ENCODE measurements around the gene CLSTN3. TPM values are rescaled to one million over a fixed set of nuclear protein-coding genes. Genes with fewer than 3 reads are reported as not detected.

CLSTN3 gene
- polyA plus RNA-seq, 3 donors, result 81.1 to 122 (median 99.1) TPM

DNA sequence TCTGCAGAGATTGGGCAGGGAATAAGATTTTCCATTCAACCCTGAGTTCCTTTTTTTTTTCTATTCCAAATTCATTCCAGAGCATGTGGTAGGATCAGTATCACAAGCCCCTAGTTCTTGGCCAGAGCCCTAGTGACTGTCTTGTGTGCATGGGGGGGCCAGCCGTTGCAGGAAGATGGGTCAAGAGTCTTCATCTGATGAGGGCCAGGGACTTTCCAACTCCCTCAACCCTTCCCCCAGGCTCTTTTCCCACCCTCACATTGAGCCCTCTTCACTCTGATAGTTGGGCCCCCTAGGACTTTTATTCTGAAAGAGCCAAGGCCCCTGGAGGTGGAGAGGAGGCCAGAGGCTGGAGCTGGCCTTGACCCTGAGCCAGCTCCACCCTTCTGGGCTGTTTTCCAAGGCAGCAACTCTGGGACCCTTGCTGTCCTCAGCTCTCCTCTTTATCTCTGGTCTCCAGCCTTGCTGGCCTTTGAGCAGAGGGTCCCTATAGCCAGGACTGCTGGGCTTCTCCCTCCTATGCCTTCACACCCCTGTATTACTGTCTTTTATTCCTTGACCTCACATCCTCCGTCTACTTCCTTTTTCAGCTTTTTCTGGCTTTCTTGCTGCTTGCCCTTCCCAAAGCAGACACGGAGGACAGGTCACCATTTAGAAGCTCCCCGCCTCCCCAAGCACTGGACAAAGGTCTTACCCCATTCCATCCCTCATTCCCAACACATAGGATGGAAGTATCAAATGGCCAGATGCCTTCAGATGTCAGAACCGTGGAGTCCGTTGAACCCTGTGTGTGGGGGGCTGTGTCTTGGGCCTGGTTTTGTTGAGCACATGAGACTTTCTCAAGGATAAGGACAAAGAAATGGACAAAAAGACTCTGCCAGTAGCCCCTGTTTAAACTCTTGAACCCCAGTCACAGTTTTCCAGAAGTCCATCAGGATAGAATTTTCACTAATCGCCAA, 7.1 kb upstream of the CLSTN3 start:
- no peak for DNase-seq

DNA sequence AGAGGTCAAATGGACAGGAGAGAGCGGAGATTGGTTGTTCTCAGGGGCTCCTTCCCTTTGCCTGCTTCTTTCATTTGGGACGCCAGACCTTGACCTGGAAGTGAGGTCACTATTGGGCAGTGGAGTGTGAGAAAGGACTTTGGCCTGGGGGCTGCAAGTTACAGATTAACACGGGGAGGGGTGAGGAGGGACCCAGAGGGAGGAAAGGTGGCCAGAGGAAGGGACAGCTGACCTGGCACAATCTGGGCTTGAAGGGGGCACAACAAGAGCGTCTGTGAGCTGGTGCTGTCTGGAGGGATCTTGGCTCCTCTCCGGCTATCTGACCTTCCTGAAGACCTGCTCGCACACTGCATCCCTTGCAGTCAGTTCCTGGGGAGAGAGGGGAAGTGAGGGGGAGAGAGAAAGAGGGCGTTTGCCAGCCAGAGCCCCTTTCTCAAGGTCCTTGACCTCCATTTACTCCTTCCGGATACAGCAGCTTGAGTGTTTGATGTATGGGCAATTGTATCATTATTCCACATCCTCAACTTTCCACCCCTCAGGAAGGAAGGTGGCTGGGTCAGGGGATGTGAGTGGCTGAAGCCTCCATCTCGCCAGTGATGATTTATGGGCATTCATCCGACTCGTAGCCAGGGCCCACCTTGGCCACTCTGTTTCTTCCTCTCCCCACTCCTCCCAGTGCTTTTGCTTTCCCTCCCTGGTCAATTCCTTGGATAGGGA, 6.2 kb upstream of the CLSTN3 start:
- no peak for DNase-seq

DNA sequence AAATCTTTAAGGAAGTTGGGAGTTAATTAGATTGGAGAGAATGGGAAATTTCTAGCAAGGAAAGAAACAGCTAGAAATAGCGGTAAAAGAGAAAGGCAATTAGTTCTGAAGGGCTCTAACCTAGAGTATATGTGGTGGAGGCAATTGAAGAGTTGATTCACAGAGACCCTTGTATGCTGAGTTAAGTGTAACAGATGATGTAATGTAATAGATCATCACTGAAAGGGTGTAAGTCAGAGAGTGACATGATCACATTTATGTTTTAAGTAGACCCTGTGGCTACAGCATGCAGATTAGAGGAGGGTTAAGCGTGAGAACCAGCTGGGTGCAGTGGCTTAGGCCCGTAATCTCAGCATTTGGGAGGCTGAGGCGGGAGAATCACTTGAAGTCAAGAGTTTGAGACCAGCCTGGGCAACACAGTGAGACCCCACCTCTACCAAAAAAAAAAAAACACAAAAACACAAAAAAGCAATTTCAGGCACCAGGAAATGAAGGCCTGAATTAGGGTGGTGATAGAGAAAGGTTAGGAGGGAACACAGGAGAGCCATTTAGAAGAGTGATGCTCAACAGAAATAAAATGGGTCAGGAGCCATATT, 4.4 kb upstream of the CLSTN3 start:
- DNase-seq, result no peak

DNA sequence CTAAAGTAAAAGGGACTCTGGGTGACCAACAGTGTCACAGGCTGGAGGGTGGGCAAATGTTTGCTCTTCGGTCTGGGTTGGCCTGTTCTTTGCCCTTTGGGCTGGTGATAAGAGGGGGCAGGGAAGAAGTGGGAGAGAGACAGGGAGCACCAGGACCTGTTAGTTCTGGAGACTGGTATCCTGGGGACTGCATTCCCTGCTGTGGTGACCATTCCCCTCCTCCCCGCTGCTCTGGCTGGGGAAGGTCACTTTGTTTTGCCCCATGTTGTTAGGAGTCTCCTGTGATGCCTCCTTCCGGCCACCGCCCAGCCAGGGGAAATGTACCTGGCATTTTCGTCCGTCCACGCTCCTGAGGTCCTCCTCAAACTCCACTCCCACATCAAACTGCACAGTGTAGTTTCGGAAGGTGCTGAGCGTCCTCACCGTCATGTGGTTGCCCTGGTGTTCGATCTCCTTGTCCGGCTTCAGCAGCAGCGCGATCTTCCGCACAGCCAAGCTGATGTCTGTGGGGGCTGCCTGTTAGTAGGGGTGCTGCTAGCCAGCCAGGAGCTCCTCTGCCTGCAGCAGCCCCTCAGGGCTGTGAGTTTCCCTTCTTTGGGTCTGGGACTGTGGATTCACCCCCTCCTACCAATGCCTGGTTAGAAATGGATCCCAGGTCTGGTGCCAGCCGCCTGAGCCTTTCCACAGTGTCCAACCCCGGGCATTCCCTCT, 2.1 kb upstream of the CLSTN3 start:
- no peak for DNase-seq

DNA sequence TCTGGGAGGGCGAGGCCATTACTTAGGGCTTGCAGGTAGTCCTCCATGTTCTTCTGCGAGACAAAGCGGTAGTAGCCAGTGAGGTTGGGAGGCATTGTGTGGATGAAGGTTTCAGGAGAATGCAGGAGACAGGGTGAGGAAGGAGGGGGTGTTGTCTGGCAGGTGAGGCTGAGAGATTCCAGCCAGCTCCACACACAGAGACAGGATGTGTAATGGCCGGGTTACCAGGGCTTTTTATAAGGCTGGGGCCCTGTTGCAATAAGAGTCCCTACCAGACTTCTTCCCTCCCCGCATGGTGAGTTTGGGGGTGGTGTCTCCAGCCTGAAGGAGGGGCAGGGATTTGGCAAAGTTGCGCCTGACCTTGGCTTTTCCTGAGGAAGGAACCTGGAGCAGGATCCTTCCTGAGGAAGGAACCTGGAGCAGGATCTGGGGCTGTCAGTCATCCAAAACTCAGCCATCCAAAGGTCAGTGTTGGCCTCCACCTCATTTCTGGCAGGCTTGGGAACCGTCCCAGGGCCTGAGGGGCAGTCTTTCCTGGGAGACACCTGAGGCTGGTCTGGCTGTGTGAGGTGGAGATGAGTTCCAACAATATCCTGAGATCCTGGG, 1.4 kb upstream of the CLSTN3 start, which contains the start of gene RBP5:
Gene RBP5 (minus strand): TSS at position 209 of the 606 bp plus-strand sequence. CDS start 114 bp downstream, at position 95.
- DNase-seq, result no peak

DNA sequence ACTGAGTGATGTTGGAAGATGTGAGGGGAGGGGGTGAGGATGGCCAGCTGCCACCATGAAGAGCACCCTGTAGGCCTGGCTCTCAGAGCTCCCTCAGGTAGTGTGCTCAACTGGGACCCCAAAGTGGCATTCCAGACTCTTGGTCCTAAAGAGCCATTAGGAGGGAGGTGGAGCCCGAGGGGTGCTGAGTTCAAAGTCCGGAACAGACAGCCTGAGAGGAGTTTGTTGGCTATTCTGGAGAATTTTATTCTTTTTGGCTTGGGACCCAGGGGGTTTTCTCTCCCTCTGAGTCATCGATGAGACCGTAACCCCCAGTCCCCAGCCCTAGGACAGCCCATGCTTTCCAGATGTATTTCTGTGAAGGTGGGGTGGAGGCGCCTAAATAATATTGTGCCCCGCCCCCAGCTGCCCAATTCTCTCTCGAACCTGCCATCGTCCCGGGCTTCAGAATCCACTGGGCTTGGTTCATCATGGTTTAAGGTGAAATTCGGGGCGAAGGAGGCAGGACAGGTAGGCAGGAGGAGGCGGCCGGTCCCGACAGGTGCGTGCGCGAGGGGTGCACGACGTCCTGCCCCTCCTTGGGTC, 792 bp upstream of the CLSTN3 start:
- DNase-seq, result no peak

DNA sequence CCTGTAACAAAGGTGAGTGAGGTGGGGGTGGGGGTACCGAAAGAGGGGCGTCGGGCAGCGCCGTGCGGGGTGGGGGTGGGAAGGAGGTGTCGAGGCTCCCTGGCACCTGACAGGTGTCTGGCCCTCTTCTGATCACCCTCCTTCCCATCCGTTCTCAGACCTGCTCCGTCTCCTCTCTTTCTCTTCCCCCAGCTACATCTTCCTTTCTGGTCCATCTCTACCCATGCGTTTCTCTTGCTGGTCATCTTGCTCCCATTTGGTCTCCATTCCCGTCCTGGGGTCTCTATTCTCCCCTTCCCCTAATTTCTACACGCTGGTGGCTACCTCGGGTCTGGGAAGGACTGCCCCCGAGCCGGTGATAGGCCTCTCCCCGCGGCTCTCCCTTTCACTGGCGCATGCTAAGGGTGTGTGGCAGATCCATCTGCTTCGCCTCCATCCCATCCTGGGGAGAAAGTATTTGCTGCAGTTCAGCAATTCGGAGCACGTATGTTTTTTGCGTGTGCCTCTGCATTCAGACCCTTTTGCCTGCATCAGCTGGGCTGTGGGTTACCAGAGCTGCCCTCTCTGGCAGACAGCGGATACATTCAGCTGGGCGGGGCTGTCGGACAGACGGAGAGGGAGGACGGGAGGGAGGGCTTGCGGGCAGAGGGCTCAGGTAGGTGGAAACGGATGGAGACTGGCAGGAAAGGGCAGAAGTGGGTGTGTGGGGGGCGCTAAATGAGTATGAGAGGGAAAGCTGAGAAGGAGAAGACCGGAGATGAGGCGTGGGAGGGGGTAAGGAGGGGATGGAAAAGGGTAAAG, 730 bp downstream of the CLSTN3 start:
- DNase-seq, result no peak

DNA sequence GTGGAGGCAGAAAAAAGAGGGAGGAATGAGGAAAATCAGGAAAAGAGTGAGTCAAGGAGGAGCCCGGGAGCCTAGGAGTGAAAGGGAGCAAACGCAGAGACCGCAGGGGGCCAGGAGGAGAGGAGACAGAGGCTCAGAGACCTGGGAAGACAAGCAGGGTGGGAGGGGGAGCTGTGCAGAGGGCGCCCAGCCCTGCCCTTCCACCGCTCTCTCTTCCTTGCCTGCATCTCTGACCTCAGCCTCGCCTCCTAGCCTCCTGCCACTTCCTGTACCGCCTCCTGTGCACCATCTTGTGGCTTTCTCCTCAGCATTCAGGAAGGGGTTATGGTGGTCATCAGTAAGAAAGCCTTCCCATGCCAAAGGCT, 1.3 kb downstream of the CLSTN3 start:
- no peak for DNase-seq

DNA sequence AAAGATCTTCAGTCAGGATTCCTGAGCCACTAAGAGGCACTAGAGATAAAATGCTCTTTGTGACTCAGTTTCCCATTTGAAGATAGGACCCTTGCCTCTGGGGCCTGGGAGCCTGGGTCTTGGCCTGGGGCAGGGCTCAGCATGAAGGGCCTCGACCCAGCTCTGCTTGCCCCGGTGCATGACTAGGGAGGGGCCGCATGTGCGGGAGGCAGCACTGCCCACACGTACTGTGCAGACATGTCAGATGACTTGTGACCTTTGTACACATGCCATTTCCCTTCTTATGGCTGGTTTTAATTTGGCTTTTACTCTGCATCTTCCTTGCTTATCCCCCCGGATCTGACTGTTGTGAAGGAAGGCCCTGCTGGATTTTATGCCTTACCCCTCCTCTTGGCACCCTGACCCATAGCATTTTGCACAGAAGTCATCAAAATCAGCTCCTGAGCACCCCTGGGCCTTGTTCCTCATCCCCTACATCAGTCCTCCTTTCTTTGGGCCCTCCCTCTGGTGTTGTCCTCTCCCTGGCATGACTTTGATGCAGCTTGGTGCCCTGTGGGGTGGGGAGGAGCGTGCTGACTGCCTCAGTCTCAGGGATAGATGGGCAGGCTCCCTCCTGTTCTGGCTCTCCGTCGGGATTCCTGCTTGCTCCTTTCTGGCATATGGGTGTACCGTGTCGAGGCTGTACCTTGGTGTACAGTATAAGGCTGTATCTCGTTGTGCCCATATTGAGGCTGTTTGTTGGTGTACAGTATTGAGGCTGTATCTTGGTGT, 4.4 kb downstream of the CLSTN3 start:
- no peak for DNase-seq

DNA sequence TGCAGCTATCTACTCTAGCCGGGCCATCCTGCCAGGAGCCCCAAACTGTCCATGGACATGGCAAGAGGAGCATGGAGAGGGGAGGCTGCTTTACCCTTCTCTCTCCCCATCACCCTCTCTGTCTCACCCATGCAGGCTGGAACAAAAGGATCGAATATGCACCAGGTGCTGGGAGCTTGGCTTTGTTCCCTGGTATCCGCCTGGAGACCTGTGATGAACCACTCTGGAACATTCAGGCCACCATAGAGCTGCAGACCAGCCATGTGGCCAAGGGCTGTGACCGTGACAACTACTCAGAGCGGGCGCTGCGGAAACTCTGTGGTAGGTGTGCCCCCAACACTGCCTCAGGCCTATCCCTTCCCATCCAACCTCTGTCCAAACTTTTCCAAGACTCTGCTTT, 5.9 kb downstream of the CLSTN3 start:
- no peak for DNase-seq

DNA sequence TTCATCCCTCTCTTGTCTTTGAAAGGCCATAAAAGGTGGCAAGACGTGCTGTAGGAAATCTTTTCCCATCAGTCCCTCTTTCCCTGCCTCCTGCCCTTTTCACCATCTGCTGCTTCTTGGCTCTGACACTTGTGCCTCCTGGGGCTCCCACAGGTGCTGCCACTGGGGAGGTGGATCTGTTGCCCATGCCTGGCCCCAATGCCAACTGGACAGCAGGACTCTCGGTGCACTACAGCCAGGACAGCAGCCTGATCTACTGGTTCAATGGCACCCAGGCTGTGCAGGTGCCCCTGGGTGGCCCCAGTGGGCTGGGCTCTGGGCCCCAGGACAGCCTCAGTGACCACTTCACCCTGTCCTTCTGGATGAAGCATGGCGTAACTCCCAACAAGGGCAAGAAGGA, 6.5 kb downstream of the CLSTN3 start:
- no peak for DNase-seq

DNA sequence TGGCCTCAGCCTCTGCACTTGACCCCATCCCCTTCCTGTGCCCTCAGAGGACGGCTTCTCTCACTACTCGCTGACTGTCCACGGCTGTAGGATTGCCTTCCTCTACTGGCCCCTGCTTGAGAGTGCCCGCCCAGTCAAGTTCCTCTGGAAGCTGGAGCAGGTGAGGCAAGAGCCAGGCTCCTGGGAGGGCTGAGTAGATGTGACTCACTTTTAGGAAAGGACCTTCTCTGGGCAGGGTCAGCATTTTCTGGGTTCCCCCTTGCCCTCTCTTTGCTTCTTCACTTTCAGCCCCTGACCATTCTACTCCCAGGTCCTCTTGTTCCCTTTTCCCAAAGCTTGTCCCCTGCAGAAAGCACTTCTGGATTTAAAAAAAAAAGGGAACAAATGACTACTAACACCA, 7.7 kb downstream of the CLSTN3 start:
- no peak for DNase-seq

DNA sequence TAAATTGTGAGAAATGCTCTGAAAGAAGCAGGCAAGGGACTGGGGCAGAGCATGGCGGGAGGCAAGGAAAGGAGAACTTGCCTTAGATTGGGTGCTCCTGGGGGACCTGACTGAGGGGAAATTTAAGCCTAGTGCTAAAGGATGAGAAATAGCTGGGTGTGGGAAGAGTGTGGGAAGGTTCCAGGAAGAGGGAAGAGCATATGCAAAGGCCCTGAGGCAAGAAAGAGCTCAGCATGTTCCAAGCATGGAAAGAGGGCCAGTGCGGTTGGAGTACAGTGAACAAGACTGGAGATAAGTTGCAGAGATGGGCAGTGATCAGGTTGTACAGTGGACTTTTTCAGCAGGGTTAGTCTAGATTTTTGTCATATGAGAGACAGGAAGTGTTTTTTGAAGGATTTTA, 9.0 kb downstream of the CLSTN3 start:
- DNase-seq, result no peak

DNA sequence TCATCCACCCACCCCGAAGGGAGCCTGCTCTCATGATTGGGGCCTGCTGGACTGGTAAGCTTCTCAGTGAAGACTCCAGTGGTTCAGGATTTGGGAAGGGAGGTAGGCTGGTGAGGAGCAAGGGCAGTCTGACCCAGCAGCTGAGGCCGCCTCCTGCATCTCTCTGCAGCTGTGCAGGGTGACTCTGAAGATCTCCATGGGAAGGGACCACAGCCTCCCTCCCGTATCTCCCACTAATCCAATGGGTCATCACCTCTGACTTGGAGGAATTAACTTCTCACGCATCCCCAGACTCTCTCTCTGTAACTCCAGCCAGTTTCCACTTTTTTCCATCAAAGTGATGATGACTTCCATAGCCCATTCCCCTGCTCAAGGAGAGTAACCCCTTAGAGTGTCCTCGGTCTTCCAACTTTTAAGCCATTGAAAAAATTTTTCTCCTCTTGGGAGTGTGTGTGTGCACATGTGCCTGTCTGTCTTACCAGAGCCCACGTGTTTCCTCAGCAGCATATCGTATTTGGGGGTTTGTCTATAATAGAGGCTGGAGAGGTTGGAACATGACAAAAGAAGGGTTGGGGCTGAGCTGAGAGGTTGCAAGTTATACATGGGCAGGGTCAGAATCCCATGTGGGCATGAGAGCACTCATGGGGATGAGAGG, 11.3 kb downstream of the CLSTN3 start:
- no peak for DNase-seq

DNA sequence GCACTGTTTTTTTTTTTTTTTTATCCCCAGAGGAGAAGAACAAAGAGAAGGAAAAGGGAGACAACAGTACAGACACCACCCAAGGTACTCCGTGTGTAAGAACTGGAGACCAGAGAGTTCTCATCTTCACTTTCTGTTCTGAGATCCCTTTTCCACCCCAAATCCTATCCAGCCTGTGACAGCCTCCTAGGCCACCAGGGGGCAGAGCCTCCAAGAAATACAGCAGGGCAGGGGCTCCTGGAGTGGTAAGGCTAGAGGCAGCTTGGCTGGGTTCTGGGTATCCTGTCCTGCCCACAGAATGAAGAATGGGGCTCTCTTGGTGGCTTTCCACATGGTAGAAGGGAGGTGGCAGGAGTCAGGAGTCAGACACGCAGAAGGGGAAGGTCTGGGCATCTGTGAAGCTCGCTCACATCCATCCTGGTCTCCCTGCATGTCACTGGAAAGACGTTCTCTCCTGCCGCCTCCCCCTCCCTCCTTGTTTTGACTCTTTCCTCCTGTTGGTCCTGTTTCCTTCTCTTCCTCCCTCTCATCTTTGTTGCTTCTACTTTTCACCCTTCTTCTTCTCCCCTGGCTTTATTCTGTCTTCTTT, 12.0 kb downstream of the CLSTN3 start:
- no peak for DNase-seq

DNA sequence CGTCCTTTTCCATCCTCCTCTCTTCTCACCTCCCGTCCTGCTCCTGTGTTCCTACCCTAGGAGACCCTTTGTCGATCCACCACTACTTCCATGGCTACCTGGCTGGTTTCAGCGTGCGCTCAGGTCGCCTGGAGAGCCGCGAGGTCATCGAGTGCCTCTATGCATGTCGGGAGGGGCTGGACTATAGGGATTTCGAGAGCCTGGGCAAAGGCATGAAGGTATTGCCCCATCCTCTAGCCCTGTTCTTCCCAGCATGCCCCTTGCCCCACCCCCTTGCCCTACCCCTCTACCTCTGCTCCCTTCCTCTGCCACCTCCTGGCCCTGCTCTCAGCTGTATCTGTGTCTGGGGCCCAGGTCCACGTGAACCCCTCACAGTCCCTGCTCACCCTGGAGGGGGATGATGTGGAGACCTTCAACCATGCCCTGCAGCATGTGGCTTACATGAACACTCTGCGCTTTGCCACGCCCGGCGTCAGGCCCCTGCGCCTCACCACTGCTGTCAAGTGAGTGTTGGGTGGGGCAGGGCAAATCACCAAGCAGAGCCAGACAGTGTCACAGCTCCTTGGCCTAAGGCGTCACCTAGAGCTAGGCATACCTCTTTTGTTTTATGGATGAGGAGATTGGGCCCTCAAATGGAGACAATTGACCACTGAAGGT, 12.8 kb downstream of the CLSTN3 start:
- DNase-seq, result no peak

DNA sequence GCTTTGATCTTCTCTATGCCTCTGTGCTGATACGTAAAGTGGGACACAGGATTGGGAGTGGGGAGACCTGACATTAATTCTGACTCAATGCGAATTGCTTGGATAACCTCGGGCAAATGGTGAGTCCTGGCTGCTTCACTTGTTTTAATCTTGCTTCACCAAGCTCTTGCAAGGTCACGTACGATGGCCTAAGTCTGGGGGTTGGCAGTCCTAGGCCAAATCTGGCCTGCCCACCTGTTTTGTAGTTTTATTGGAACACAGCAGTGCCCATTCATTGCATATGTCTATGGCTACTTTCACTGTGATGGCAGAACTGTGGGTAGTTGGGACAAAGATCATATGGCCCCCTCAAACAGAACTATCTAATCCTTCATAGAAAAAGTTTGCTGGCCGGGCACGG, 13.4 kb downstream of the CLSTN3 start:
- no peak for DNase-seq
